GM21723 (cell line): Measurements from ENCODE around the gene VSIR.

Experiments
- ATAC-seq: cut with Tn5 transposase; IDR thresholded peaks from one replicate; pipeline ENCODE4 v1.9.1; 2021; ENCODE audit warnings: mild to moderate bottlenecking, moderate library complexity; ENCODE audit not compliant: unreplicated experiment

VSIR gene

GRCh38 chr10:71773221-71773971 lies at the start of gene VSIR:
Gene VSIR, minus strand, starts transcription at chr10:71773520. Its CDS starts 81 bp downstream, at chr10:71773439.
- ATAC-seq = peak; percentile 51

GRCh38 chr10:71821909-71822763 lies 48.8 kb upstream of the VSIR start:
- no peak for ATAC-seq

GRCh38 chr10:71820966-71821365 lies 47.6 kb upstream of the VSIR start:
- no peak for ATAC-seq

GRCh38 chr10:71819985-71820384 lies 46.7 kb upstream of the VSIR start:
- ATAC-seq = no peak

- ATAC-seq = no peak
Observed at GRCh38 chr10:71819441-71819861, 46.1 kb upstream of the VSIR start.

- no peak for ATAC-seq
Observed at GRCh38 chr10:71818674-71819260, 45.4 kb upstream of the VSIR start.

- ATAC-seq = no peak
Observed at GRCh38 chr10:71817831-71818655, 44.7 kb upstream of the VSIR start.

GRCh38 chr10:71816936-71817618 lies 43.8 kb upstream of the VSIR start:
- no peak for ATAC-seq

GRCh38 chr10:71816421-71816851 lies 43.1 kb upstream of the VSIR start:
- ATAC-seq = no peak

GRCh38 chr10:71815515-71816130 lies 42.3 kb upstream of the VSIR start:
- no peak for ATAC-seq

GRCh38 chr10:71814922-71815411 lies 41.6 kb upstream of the VSIR start:
- no peak for ATAC-seq

- ATAC-seq = no peak
Observed at GRCh38 chr10:71812913-71813590, 39.7 kb upstream of the VSIR start.

GRCh38 chr10:71812016-71812912 lies 38.9 kb upstream of the VSIR start:
- ATAC-seq = peak; percentile 72

- ATAC-seq = no peak
Observed at GRCh38 chr10:71811351-71811750, 38.0 kb upstream of the VSIR start.

GRCh38 chr10:71810048-71810750 lies 36.9 kb upstream of the VSIR start:
- ATAC-seq = no peak

GRCh38 chr10:71809628-71810027 lies 36.3 kb upstream of the VSIR start:
- ATAC-seq = no peak
